NCI-H446 (cell line): ENCODE results near the gene RYR3.

ENCODE experiments used
- DNase-seq, 2 experiments: peaks; one replicate each; lab custom pipeline; 2025; lab: John Stamatoyannopoulos, UW

The RYR3 gene

GRCh38 chr15:33310481-33311311 lies at the start of gene RYR3:
Gene RYR3, plus strand, starts transcription at chr15:33310967. Its CDS starts 79 bp downstream, at chr15:33311046.
- no peak for DNase-seq

- DNase-seq: no peak
Measured at GRCh38 chr15:33262306-33262705, 48.5 kb upstream of the RYR3 start.

GRCh38 chr15:33277689-33278088 lies 33.1 kb upstream of the RYR3 start:
- DNase-seq: no peak

GRCh38 chr15:33278816-33279612 lies 31.8 kb upstream of the RYR3 start:
- no peak for DNase-seq

GRCh38 chr15:33279613-33280205 lies 31.1 kb upstream of the RYR3 start:
- DNase-seq: no peak

- DNase-seq: no peak
Measured at GRCh38 chr15:33282226-33283020, 28.3 kb upstream of the RYR3 start.

GRCh38 chr15:33283576-33283975 lies 27.2 kb upstream of the RYR3 start:
- no peak for DNase-seq

GRCh38 chr15:33284336-33284735 lies 26.4 kb upstream of the RYR3 start:
- no peak for DNase-seq

- DNase-seq: peak; percentile 13 to 33
Measured at GRCh38 chr15:33292717-33293307, 18.0 kb upstream of the RYR3 start.

- no peak for DNase-seq
Measured at GRCh38 chr15:33293713-33294334, 16.9 kb upstream of the RYR3 start.

- no peak for DNase-seq
Measured at GRCh38 chr15:33296050-33296449, 14.7 kb upstream of the RYR3 start.

GRCh38 chr15:33296856-33297255 lies 13.9 kb upstream of the RYR3 start:
- DNase-seq: no peak

- no peak for DNase-seq
Measured at GRCh38 chr15:33298631-33299030, 12.1 kb upstream of the RYR3 start.

- DNase-seq: no peak
Measured at GRCh38 chr15:33304924-33305323, 5.8 kb upstream of the RYR3 start.

- no peak for DNase-seq
Measured at GRCh38 chr15:33309602-33310276, 1.0 kb upstream of the RYR3 start.

GRCh38 chr15:33311312-33311971 lies 675 bp downstream of the RYR3 start:
- DNase-seq: no peak

- DNase-seq: no peak
Measured at GRCh38 chr15:33313491-33313890, 2.7 kb downstream of the RYR3 start.

GRCh38 chr15:33314069-33314468 lies 3.3 kb downstream of the RYR3 start:
- DNase-seq: no peak

GRCh38 chr15:33315044-33315443 lies 4.3 kb downstream of the RYR3 start:
- DNase-seq: no peak

- DNase-seq: no peak
Measured at GRCh38 chr15:33317896-33318295, 7.1 kb downstream of the RYR3 start.
